ENCODE results near the gene NR2F1-AS1. TPM values are rescaled to one million over a fixed set of nuclear protein-coding genes. Genes with fewer than 3 reads are reported as not detected.

NR2F1-AS1 gene
- total RNA-seq, 1 donor: 11.8 TPM

DNA sequence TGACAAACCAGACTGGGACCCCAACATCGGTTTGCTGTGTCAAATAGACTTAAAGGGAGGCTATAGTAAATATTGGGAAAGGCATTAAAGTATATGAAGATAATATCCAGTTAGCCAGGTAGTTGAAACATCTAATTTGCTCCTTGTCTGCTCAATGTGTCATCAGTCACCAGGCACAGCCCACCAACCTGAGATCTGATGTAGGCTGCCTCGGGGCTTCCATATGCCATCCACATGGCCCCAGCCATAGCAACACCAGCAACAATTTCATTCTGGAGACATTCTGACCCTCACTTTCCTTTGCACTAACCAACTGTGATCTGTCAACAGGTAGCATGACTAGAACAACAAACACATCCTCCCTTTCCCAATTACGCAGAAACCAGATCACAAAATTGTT is 196.0 kb downstream of the NR2F1-AS1 start:
- TF ChIP-seq, protein P1, sequence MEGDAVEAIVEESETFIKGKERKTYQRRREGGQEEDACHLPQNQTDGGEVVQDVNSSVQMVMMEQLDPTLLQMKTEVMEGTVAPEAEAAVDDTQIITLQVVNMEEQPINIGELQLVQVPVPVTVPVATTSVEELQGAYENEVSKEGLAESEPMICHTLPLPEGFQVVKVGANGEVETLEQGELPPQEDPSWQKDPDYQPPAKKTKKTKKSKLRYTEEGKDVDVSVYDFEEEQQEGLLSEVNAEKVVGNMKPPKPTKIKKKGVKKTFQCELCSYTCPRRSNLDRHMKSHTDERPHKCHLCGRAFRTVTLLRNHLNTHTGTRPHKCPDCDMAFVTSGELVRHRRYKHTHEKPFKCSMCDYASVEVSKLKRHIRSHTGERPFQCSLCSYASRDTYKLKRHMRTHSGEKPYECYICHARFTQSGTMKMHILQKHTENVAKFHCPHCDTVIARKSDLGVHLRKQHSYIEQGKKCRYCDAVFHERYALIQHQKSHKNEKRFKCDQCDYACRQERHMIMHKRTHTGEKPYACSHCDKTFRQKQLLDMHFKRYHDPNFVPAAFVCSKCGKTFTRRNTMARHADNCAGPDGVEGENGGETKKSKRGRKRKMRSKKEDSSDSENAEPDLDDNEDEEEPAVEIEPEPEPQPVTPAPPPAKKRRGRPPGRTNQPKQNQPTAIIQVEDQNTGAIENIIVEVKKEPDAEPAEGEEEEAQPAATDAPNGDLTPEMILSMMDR (IDR thresholded peaks at IDR 0.05; ENCODE audit: insufficient read depth, low read length): no peak

GRCh38 chr5:93384026-93384425 is 197.0 kb downstream of the NR2F1-AS1 start:
- no peak for DNase-seq (ENCODE audit: low read depth)
- TF ChIP-seq, protein P1 (IDR thresholded peaks at IDR 0.05; ENCODE audit: insufficient read depth, low read length): no peak
- H3K4me3 ChIP-seq (ENCODE audit: low read depth, low read length): no peak overlapping the region

More for the DNA sequence above, 196.0 kb downstream of the NR2F1-AS1 start:
- DNase-seq (ENCODE audit: low read depth): no peak
- H3K4me3 ChIP-seq (ENCODE audit: low read depth, low read length): no peak overlapping the region

DNA sequence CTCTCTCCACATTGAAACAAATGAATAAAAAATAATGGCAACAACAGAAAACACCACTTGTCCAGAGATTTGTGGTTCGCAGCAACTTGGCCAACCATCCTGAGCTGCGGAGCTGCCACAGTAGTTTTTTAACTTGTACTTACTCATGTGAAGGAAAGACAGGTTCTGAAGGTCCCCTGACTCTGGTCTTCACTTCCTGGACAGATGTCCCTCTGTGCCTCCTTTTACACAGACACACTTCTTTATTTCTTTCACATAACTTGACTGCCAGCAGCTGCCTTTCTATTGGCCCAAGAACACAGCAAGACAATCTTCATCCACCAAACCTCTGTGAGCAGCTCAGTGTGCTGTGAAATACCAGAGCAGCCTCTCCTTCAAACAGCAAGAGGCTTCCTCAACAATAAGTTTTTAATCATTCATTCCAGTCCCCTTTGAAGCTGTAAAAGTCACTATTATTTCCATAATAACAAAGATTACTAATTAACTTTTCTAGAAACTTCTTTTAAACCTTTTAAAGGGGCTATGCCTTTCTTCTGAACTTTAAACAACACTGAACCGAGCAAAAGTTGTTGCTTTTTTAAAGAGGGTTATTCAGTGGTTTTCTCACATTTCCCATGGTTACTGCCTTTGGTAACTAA is 198.7 kb downstream of the NR2F1-AS1 start:
- TF ChIP-seq, protein P1 (IDR thresholded peaks at IDR 0.05; ENCODE audit: insufficient read depth, low read length): no peak

GRCh38 chr5:93381057-93381456 is 200.0 kb downstream of the NR2F1-AS1 start:
- DNase-seq (ENCODE audit: low read depth): no peak
- TF ChIP-seq, protein P1 (IDR thresholded peaks at IDR 0.05; ENCODE audit: insufficient read depth, low read length): no peak
- no peak overlapping the region for H3K4me3 ChIP-seq (ENCODE audit: low read depth, low read length)

More for the DNA sequence above, 198.7 kb downstream of the NR2F1-AS1 start:
- no peak overlapping the region for H3K4me3 ChIP-seq (ENCODE audit: low read depth, low read length)
- no peak for DNase-seq (ENCODE audit: low read depth)

GRCh38 chr5:93378073-93378472 is 202.9 kb downstream of the NR2F1-AS1 start:
- TF ChIP-seq, protein P1 (IDR thresholded peaks at IDR 0.05; ENCODE audit: insufficient read depth, low read length): no peak
- DNase-seq (ENCODE audit: low read depth): no peak
- no peak overlapping the region for H3K4me3 ChIP-seq (ENCODE audit: low read depth, low read length)

DNA sequence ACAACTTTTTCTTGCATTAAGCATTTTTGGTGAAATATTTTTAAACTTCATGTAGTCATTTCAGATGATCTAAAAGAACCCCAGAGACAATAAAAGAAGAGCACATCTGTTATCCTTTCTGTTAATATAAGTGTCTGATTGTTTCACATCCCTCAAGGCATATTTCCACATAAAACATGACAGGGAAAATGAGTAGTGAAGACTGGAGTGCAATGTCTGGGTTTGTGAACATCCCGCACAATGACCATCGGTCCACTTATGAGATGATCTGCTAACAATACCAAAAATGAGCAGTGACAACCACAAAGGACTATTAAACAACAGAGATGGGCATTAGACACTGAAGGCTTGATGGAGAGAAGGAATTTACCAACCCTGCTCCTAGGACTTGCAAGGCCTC is 209.1 kb downstream of the NR2F1-AS1 start:
- DNase-seq (ENCODE audit: low read depth): no peak
- TF ChIP-seq, protein P1 (IDR thresholded peaks at IDR 0.05; ENCODE audit: insufficient read depth, low read length): no peak
- H3K4me3 ChIP-seq (ENCODE audit: low read depth, low read length): no peak overlapping the region

GRCh38 chr5:93364378-93364777 is 216.6 kb downstream of the NR2F1-AS1 start:
- no peak overlapping the region for H3K4me3 ChIP-seq (ENCODE audit: low read depth, low read length)
- DNase-seq (ENCODE audit: low read depth): no peak
- TF ChIP-seq, protein P1 (IDR thresholded peaks at IDR 0.05; ENCODE audit: insufficient read depth, low read length): no peak

All from fibroblast of the aortic adventitia (primary cell).